ENCODE results near the gene THAP7. TPM values are rescaled to one million over a fixed set of nuclear protein-coding genes. Genes with fewer than 3 reads are reported as not detected.

The THAP7 gene
- total and polyA plus RNA-seq, 9 of the 15 experiments (the other 6 are each of a cell fraction or from before 2014, with no cell fraction given): 7.9 to 263 (median 84.1) TPM

GRCh38 chr22:21025763-21026755 is 24.1 kb upstream of the THAP7 start (continued):
- TF ChIP-seq TCF3 (CRISPR knock-in tag; IDR thresholded peaks at IDR 0.05) (no peak), EP400 (IDR thresholded peaks at IDR 0.05) (no peak), RREB1 (CRISPR knock-in tag; IDR thresholded peaks at IDR 0.05) (peak; percentile 70; the same call in 1 of the 2 replicates), ZFPM2 (CRISPR knock-in tag; IDR thresholded peaks at IDR 0.05) (0 out of 2 replicates have a peak, but pooled peaks have one; percentile 62), ZNF695 (CRISPR knock-in tag; IDR thresholded peaks at IDR 0.05) (0 out of 2 replicates have a peak, but pooled peaks have one; percentile 24), KLF1 (tag; IDR thresholded peaks at IDR 0.05) (peak; percentile 54; the same call in 1 of the 2 replicates), ARNT (IDR thresholded peaks at IDR 0.05) (no peak), TEAD2 (tag; IDR thresholded peaks at IDR 0.05) (no peak), SUPT5H (IDR thresholded peaks at IDR 0.05) (no peak), PREB (CRISPR knock-in tag; IDR thresholded peaks at IDR 0.05) (no peak), ATF4 (CRISPR knock-in tag; IDR thresholded peaks at IDR 0.05) (no peak), NRF1 (conservative IDR thresholded peaks at IDR 0.05 in 1 of 2, IDR thresholded peaks at IDR 0.05 in 1 of 2) (no peak), ZBTB26 (CRISPR knock-in tag; IDR thresholded peaks at IDR 0.05) (0 out of 2 replicates have a peak, but pooled peaks have one; percentile 74)
- TF ChIP-seq, protein P1, sequence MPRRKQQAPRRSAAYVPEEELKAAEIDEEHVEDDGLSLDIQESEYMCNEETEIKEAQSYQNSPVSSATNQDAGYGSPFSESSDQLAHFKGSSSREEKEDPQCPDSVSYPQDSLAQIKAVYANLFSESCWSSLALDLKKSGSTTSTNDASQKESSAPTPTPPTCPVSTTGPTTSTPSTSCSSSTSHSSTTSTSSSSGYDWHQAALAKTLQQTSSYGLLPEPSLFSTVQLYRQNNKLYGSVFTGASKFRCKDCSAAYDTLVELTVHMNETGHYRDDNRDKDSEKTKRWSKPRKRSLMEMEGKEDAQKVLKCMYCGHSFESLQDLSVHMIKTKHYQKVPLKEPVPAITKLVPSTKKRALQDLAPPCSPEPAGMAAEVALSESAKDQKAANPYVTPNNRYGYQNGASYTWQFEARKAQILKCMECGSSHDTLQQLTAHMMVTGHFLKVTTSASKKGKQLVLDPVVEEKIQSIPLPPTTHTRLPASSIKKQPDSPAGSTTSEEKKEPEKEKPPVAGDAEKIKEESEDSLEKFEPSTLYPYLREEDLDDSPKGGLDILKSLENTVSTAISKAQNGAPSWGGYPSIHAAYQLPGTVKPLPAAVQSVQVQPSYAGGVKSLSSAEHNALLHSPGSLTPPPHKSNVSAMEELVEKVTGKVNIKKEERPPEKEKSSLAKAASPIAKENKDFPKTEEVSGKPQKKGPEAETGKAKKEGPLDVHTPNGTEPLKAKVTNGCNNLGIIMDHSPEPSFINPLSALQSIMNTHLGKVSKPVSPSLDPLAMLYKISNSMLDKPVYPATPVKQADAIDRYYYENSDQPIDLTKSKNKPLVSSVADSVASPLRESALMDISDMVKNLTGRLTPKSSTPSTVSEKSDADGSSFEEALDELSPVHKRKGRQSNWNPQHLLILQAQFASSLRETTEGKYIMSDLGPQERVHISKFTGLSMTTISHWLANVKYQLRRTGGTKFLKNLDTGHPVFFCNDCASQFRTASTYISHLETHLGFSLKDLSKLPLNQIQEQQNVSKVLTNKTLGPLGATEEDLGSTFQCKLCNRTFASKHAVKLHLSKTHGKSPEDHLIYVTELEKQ (CRISPR knock-in tag; IDR thresholded peaks at IDR 0.05): peak; percentile 72; the same call in 1 of the 2 replicates
